ENCODE results near the gene ID4. TPM values are rescaled to one million over a fixed set of nuclear protein-coding genes. Genes with fewer than 3 reads are reported as not detected.
A peak's percentile ranks its signal among the peaks of the same experiment; 100 is the strongest.

Gene ID4
- total RNA-seq, 1 experiment from 2014 or later, result 0.10 TPM

DNA sequence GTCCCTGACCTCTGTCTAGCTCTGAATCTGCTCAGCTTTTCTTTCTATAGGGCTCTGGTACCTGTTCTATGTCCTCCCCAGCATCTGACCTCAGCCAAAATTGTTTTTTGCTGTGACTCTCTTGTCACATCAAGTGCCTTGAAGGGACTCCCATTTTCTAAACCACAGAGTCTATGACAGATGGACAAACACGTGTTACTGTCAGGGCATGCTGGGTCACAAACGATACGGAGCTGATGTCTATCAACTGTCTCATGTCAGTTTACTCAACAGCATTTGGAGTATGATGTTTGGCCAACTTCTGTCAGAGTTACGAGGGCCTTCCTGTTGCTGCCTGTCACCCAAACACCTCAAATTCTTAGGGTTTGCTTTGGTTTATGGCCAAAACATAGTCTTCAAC, 20.5 kb downstream of the ID4 start:
- Histone ChIP-seq H3K9me3 (ENCODE audit: control insufficient read depth, insufficient read depth, low read depth, low read length) (no peaks in the 10 kb centered on the region), H3K4me3 (ENCODE audit: low read depth in 2 of 2, low read length in 2 of 2) (no peak overlapping the region), H3K4me1 (ENCODE audit: control insufficient read depth, insufficient read depth, low read length) (no peaks in the 10 kb centered on the region), H3K36me3 (ENCODE audit: control insufficient read depth, insufficient read depth, low read length) (no peaks in the 10 kb centered on the region), H3K27ac (ENCODE audit: low read length) (no peak overlapping the region), H3K27me3 (ENCODE audit: control insufficient read depth, insufficient read depth, low read length) (no peaks in the 10 kb centered on the region)
- no peak for DNase-seq (ENCODE audit: low read depth, low spot score)
- in situ Hi-C loops (cut with HindIII; ENCODE audit: low pct_unique_long_range_greater_than_20kb, low sequenced_read_pairs), result no loop called here
- TF ChIP-seq, protein P1, sequence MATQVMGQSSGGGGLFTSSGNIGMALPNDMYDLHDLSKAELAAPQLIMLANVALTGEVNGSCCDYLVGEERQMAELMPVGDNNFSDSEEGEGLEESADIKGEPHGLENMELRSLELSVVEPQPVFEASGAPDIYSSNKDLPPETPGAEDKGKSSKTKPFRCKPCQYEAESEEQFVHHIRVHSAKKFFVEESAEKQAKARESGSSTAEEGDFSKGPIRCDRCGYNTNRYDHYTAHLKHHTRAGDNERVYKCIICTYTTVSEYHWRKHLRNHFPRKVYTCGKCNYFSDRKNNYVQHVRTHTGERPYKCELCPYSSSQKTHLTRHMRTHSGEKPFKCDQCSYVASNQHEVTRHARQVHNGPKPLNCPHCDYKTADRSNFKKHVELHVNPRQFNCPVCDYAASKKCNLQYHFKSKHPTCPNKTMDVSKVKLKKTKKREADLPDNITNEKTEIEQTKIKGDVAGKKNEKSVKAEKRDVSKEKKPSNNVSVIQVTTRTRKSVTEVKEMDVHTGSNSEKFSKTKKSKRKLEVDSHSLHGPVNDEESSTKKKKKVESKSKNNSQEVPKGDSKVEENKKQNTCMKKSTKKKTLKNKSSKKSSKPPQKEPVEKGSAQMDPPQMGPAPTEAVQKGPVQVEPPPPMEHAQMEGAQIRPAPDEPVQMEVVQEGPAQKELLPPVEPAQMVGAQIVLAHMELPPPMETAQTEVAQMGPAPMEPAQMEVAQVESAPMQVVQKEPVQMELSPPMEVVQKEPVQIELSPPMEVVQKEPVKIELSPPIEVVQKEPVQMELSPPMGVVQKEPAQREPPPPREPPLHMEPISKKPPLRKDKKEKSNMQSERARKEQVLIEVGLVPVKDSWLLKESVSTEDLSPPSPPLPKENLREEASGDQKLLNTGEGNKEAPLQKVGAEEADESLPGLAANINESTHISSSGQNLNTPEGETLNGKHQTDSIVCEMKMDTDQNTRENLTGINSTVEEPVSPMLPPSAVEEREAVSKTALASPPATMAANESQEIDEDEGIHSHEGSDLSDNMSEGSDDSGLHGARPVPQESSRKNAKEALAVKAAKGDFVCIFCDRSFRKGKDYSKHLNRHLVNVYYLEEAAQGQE (IDR thresholded peaks at IDR 0.05; ENCODE audit: insufficient read depth in 1 of 2, low read depth in 2 of 2, low read length in 1 of 2), result no peak
- CTCF ChIA-PET, result no interaction called here
- POLR2A ChIA-PET, result no interaction called here
- intact Hi-C loops (cut with micrococcal nuclease; ENCODE audit: unreplicated experiment), result loop anchor here (10.0 kb wide), 2 partner anchors 1103 to 1263 kb away; no protein-coding TSS in a partner anchor
- BruUV-seq (replicated peaks), result no TSS peak
- no peak for ATAC-seq

DNA sequence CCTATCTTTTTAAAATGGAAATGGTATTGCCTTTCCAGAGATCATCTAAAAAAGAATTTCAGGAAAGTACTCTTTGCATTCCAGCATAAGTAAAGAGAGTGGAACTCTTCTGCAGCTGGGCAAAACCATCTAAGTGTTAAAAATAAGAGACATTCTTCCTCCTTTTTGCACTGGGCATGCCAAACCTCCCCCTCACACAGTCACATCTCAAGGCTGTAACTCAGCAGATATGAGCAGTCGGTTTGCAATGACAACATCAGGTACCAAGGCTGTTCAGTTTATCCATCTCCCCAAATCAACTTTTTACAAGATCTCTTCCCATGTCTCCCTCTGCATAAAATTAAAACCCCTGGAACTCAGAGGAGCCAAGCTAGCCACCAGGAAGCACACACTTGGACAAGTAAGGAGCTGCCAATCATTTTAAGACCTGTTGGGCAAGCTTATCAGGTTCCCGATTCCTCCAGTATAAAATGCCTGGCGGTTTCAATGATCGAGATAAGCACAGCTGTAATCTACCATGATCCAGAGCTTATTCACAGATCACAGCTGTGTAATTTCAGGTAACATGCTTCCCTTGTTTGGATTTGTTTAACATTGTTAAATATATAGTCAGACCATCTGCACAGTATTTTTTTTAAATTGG, 23.2 kb downstream of the ID4 start:
- Histone ChIP-seq H3K27ac (ENCODE audit: low read length) (no peak overlapping the region), H3K9me3 (ENCODE audit: control insufficient read depth, insufficient read depth, low read depth, low read length) (no peaks in the 10 kb centered on the region), H3K27me3 (ENCODE audit: control insufficient read depth, insufficient read depth, low read length) (no peaks in the 10 kb centered on the region), H3K4me3 (ENCODE audit: low read depth in 2 of 2, low read length in 2 of 2) (no peak overlapping the region), H3K36me3 (ENCODE audit: control insufficient read depth, insufficient read depth, low read length) (no peaks in the 10 kb centered on the region), H3K4me1 (ENCODE audit: control insufficient read depth, insufficient read depth, low read length) (no peaks in the 10 kb centered on the region)
- no peak for ATAC-seq
- DNase-seq (ENCODE audit: low read depth, low spot score), result no peak
- ChIA-PET POLR2A (interaction anchor here (0.5 kb wide), 1 partner anchor 56 kb away, joined by 6 read pairs; no protein-coding TSS in a partner anchor), CTCF (no interaction called here)
- in situ Hi-C loops (cut with HindIII; ENCODE audit: low pct_unique_long_range_greater_than_20kb, low sequenced_read_pairs) (no loop called here), intact Hi-C loops (cut with micrococcal nuclease; ENCODE audit: unreplicated experiment) (loop anchor here (10.0 kb wide), 1 partner anchor 194 kb away; no protein-coding TSS in a partner anchor)
- BruUV-seq (replicated peaks), result no TSS peak
- TF ChIP-seq, protein P1 (IDR thresholded peaks at IDR 0.05; ENCODE audit: insufficient read depth in 1 of 2, low read depth in 2 of 2, low read length in 1 of 2), result no peak
- TF ChIP-seq TCF7L2 (IDR thresholded peaks at IDR 0.05; ENCODE audit: low read depth, low read length), result peak; percentile 56; the same call in 1 of the 2 replicates
- no peak for TF ChIP-seq POLR2AphosphoS5 (IDR thresholded peaks at IDR 0.05; ENCODE audit: low read depth, low read length)

DNA sequence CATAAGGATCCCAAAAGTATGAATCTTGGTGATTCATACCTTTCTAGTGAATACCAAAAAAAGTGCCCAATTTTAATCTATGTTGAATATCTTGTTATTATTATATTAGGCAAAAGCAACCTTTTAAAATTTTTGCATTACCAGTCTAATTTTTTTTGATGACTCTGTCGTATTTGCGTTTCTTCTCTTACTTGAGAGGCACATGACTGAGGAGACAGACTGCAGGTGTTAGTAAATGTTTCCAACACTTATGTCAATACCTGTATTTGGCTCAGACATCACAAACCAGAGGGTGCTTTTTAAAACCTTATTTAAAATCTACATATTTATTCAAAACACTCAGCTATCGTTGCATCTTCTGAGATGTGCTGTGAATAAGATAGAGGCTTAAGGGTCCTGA, 27.1 kb downstream of the ID4 start:
- BruUV-seq (replicated peaks), result no TSS peak
- intact Hi-C loops (cut with micrococcal nuclease; ENCODE audit: unreplicated experiment) (loop anchor here (10.0 kb wide), 1 partner anchor 191 kb away; no protein-coding TSS in a partner anchor), in situ Hi-C loops (cut with HindIII; ENCODE audit: low pct_unique_long_range_greater_than_20kb, low sequenced_read_pairs) (no loop called here)
- Histone ChIP-seq H3K4me1 (ENCODE audit: control insufficient read depth, insufficient read depth, low read length) (peaks cover 20% of the 10 kb centered on the region), H3K27ac (ENCODE audit: low read length) (peak overlapping the region; percentile 20; the same call in 1 of the 2 replicates), H3K9me3 (ENCODE audit: control insufficient read depth, insufficient read depth, low read depth, low read length) (no peaks in the 10 kb centered on the region), H3K36me3 (ENCODE audit: control insufficient read depth, insufficient read depth, low read length) (no peaks in the 10 kb centered on the region), H3K4me3 (ENCODE audit: low read depth in 2 of 2, low read length in 2 of 2) (no peak overlapping the region), H3K27me3 (ENCODE audit: control insufficient read depth, insufficient read depth, low read length) (no peaks in the 10 kb centered on the region)
- ChIA-PET CTCF (no interaction called here), POLR2A (no interaction called here)
- TF ChIP-seq, protein P2, sequence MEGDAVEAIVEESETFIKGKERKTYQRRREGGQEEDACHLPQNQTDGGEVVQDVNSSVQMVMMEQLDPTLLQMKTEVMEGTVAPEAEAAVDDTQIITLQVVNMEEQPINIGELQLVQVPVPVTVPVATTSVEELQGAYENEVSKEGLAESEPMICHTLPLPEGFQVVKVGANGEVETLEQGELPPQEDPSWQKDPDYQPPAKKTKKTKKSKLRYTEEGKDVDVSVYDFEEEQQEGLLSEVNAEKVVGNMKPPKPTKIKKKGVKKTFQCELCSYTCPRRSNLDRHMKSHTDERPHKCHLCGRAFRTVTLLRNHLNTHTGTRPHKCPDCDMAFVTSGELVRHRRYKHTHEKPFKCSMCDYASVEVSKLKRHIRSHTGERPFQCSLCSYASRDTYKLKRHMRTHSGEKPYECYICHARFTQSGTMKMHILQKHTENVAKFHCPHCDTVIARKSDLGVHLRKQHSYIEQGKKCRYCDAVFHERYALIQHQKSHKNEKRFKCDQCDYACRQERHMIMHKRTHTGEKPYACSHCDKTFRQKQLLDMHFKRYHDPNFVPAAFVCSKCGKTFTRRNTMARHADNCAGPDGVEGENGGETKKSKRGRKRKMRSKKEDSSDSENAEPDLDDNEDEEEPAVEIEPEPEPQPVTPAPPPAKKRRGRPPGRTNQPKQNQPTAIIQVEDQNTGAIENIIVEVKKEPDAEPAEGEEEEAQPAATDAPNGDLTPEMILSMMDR (IDR thresholded peaks at IDR 0.05), result no peak
- TF ChIP-seq TCF7L2 (IDR thresholded peaks at IDR 0.05; ENCODE audit: low read depth, low read length), result no peak
- no peak for TF ChIP-seq POLR2AphosphoS5 (IDR thresholded peaks at IDR 0.05; ENCODE audit: low read depth, low read length)
- TF ChIP-seq SIN3A (IDR thresholded peaks at IDR 0.05; ENCODE audit: borderline replicate concordance, insufficient read depth, low read depth, low read length), result no peak
- TF ChIP-seq, protein P1 (IDR thresholded peaks at IDR 0.05; ENCODE audit: insufficient read depth in 1 of 2, low read depth in 2 of 2, low read length in 1 of 2), result no peak
- no peak for ATAC-seq
- no peak for DNase-seq (ENCODE audit: low read depth, low spot score)

Measured in Panc1 (cell line).